UCSD-AML1 (cell line): ENCODE results near the gene DLAT.
"Not testable (repeated sequence)": the region's sequence is repeated elsewhere in the genome, so short reads cannot be mapped to it uniquely, and the experiment has no call there.

Experiments used
- DNase-seq: peaks from one replicate; lab custom pipeline; 2025; ENCODE audit not compliant: unreplicated experiment; lab: John Stamatoyannopoulos, UW

DLAT gene

GRCh38 chr11:112048256-112048655 lies 23.0 kb downstream of the DLAT start:
- DNase-seq, result not testable (repeated sequence)

GRCh38 chr11:112049777-112050176 lies 24.6 kb downstream of the DLAT start:
- DNase-seq, result no peak

- no peak for DNase-seq
Measured at GRCh38 chr11:112050721-112051120, 25.5 kb downstream of the DLAT start.

- no peak for DNase-seq
Measured at GRCh38 chr11:112051768-112052167, 26.6 kb downstream of the DLAT start.

- DNase-seq, result no peak
Measured at GRCh38 chr11:112057170-112057569, 32.0 kb downstream of the DLAT start.

GRCh38 chr11:112058103-112058502 lies 32.9 kb downstream of the DLAT start:
- no peak for DNase-seq

GRCh38 chr11:112062923-112063322 lies 37.7 kb downstream of the DLAT start:
- DNase-seq, result no peak

- DNase-seq, result peak; percentile 85
Measured at GRCh38 chr11:112073941-112074811, 49.0 kb downstream of the DLAT start, which contains the start of the genes NKAPD1 and PIH1D2. NKAPD1 (plus strand) TSS chr11:112074299; CDS start chr11:112075575, 1,276 bp downstream. PIH1D2 (minus strand) TSS chr11:112074017; CDS start chr11:112073174, 843 bp downstream.

GRCh38 chr11:112082729-112083128 lies 57.5 kb downstream of the DLAT start:
- DNase-seq, result no peak

GRCh38 chr11:112085822-112086421 lies 60.7 kb downstream of the DLAT start:
- DNase-seq, result peak; percentile 67

- DNase-seq, result peak; percentile 95
Measured at GRCh38 chr11:112086422-112087191, 61.4 kb downstream of the DLAT start, which contains the start of the genes SDHD and TIMM8B. SDHD (plus strand) TSS chr11:112086873; CDS start chr11:112086908, 35 bp downstream. TIMM8B (minus strand) TSS chr11:112086756; CDS start chr11:112086723, 33 bp downstream.

GRCh38 chr11:112087212-112087611 lies 62.0 kb downstream of the DLAT start:
- DNase-seq, result no peak

GRCh38 chr11:112095302-112095701 lies 70.1 kb downstream of the DLAT start:
- not testable (repeated sequence) for DNase-seq

GRCh38 chr11:112096194-112096593 lies 71.0 kb downstream of the DLAT start:
- DNase-seq, result no peak

- no peak for DNase-seq
Measured at GRCh38 chr11:112097734-112098528, 72.7 kb downstream of the DLAT start.

GRCh38 chr11:112100462-112100861 lies 75.3 kb downstream of the DLAT start:
- DNase-seq, result no peak

GRCh38 chr11:112103446-112103845 lies 78.2 kb downstream of the DLAT start:
- DNase-seq, result no peak

GRCh38 chr11:112106070-112106469 lies 80.9 kb downstream of the DLAT start:
- DNase-seq, result no peak
